Upper lobe of right lung (tissue), 1 donor: ENCODE data around the gene YBEY. TPM values are rescaled to one million over a fixed set of nuclear protein-coding genes. Genes with fewer than 3 reads are reported as not detected.

Source experiments
- ATAC-seq: fragments of 200-7000 bp; cut with Tn5 transposase; one replicate; pipeline ENCODE4 v1.9.1; 2020; ENCODE audit warnings: mild to moderate bottlenecking, moderate library complexity
- DNase-seq: peaks from one replicate; pipeline ENCODE4 v3.0.0-alpha.2; 2020
- H3K27ac ChIP-seq: fragments of 200-600 bp; one replicate; pipeline ENCODE4 v1.8.0; 2022
- H3K27me3 ChIP-seq: fragments of 200-600 bp; one replicate; pipeline ENCODE4 v1.8.0; 2022; ENCODE audit warnings: mild to moderate bottlenecking
- H3K36me3 ChIP-seq: fragments of 200-600 bp; one replicate; pipeline ENCODE4 v1.8.0; 2022
- H3K4me1 ChIP-seq: fragments of 200-600 bp; one replicate; pipeline ENCODE4 v1.8.0; 2022
- H3K4me3 ChIP-seq: fragments of 200-600 bp; one replicate; pipeline ENCODE4 v1.8.0; 2022; ENCODE audit warnings: mild to moderate bottlenecking
- H3K9me3 ChIP-seq: fragments of 200-600 bp; one replicate; pipeline ENCODE4 v1.8.0; 2022
- intact Hi-C: fragments of 100-400 bp; cut with DNase I; formaldehyde crosslinking; loops from one replicate; pipeline ENCODE4 v1.11.0; 2022
- total RNA-seq: library from RNA; stranded (reverse); fragmentation: NEBNext Ultra II Directional; extraction: Animal tissue kit (Norgen Biotek cat#: 25700); gene quantifications from one replicate; pipeline ENCODE4 v1.2.1, GENCODE V29; 2021
- TF ChIP-seq, protein P1 (sequence below): fragments of 200-600 bp; IDR thresholded peaks from one replicate; pipeline ENCODE4 v1.8.0; 2022; ENCODE audit warnings: antibody characterized with exemption
- donor health status: DM: no; HTN: yes; CAD: no; lungs with severe emphysema.

Gene YBEY
- total RNA-seq, 1 donor from 2014 or later, result 14.0 TPM

GRCh38 chr21:46265736-46266525 is 20.2 kb upstream of the YBEY start:
- H3K36me3 ChIP-seq, result peaks cover 94% of the 10 kb centered on the region
- H3K9me3 ChIP-seq, result no peaks in the 10 kb centered on the region
- no peak overlapping the region for H3K4me3 ChIP-seq
- H3K4me1 ChIP-seq, result no peaks in the 10 kb centered on the region
- ATAC-seq, result no peak
- intact Hi-C loops, result no loop called here
- TF ChIP-seq, protein P1, sequence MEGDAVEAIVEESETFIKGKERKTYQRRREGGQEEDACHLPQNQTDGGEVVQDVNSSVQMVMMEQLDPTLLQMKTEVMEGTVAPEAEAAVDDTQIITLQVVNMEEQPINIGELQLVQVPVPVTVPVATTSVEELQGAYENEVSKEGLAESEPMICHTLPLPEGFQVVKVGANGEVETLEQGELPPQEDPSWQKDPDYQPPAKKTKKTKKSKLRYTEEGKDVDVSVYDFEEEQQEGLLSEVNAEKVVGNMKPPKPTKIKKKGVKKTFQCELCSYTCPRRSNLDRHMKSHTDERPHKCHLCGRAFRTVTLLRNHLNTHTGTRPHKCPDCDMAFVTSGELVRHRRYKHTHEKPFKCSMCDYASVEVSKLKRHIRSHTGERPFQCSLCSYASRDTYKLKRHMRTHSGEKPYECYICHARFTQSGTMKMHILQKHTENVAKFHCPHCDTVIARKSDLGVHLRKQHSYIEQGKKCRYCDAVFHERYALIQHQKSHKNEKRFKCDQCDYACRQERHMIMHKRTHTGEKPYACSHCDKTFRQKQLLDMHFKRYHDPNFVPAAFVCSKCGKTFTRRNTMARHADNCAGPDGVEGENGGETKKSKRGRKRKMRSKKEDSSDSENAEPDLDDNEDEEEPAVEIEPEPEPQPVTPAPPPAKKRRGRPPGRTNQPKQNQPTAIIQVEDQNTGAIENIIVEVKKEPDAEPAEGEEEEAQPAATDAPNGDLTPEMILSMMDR, result no peak
- H3K27me3 ChIP-seq, result no peaks in the 10 kb centered on the region
- no peak for DNase-seq
- H3K27ac ChIP-seq, result no peak overlapping the region

- ATAC-seq, result no peak
- H3K27ac ChIP-seq, result no peak overlapping the region
- H3K4me1 ChIP-seq, result no peaks in the 10 kb centered on the region
- TF ChIP-seq, protein P1, result no peak
- no peaks in the 10 kb centered on the region for H3K27me3 ChIP-seq
- peaks cover 95% of the 10 kb centered on the region for H3K36me3 ChIP-seq
- intact Hi-C loops, result no loop called here
- no peaks in the 10 kb centered on the region for H3K9me3 ChIP-seq
- no peak for DNase-seq
- H3K4me3 ChIP-seq, result no peak overlapping the region
Observed at GRCh38 chr21:46266946-46267345, 19.2 kb upstream of the YBEY start.

GRCh38 chr21:46268371-46268770 is 17.8 kb upstream of the YBEY start:
- TF ChIP-seq, protein P1, result no peak
- no peaks in the 10 kb centered on the region for H3K9me3 ChIP-seq
- intact Hi-C loops, result no loop called here

GRCh38 chr21:46269466-46269865 is 16.7 kb upstream of the YBEY start:
- TF ChIP-seq, protein P1, result no peak
- Histone ChIP-seq H3K9me3 (no peaks in the 10 kb centered on the region), H3K4me3 (no peak overlapping the region), H3K27ac (no peak overlapping the region), H3K4me1 (no peaks in the 10 kb centered on the region), H3K36me3 (peaks cover 100% of the 10 kb centered on the region), H3K27me3 (no peaks in the 10 kb centered on the region)
- ATAC-seq, result no peak
- no peak for DNase-seq
- intact Hi-C loops, result no loop called here

More at GRCh38 chr21:46268371-46268770, 17.8 kb upstream of the YBEY start:
- Histone ChIP-seq H3K36me3 (peaks cover 98% of the 10 kb centered on the region), H3K27me3 (no peaks in the 10 kb centered on the region), H3K27ac (no peak overlapping the region), H3K4me1 (no peaks in the 10 kb centered on the region), H3K4me3 (no peak overlapping the region)
- DNase-seq (no peak), ATAC-seq (no peak)

- H3K27ac ChIP-seq, result no peak overlapping the region
- intact Hi-C loops, result no loop called here
- H3K4me3 ChIP-seq, result no peak overlapping the region
- no peaks in the 10 kb centered on the region for H3K9me3 ChIP-seq
- no peak for ATAC-seq
- no peak for DNase-seq
- no peaks in the 10 kb centered on the region for H3K4me1 ChIP-seq
- TF ChIP-seq, protein P1, result no peak
- H3K36me3 ChIP-seq, result peaks cover 100% of the 10 kb centered on the region
- no peaks in the 10 kb centered on the region for H3K27me3 ChIP-seq
Observed at GRCh38 chr21:46273341-46273740, 12.8 kb upstream of the YBEY start.
